ENCODE data around the gene MMP28.

DNA sequence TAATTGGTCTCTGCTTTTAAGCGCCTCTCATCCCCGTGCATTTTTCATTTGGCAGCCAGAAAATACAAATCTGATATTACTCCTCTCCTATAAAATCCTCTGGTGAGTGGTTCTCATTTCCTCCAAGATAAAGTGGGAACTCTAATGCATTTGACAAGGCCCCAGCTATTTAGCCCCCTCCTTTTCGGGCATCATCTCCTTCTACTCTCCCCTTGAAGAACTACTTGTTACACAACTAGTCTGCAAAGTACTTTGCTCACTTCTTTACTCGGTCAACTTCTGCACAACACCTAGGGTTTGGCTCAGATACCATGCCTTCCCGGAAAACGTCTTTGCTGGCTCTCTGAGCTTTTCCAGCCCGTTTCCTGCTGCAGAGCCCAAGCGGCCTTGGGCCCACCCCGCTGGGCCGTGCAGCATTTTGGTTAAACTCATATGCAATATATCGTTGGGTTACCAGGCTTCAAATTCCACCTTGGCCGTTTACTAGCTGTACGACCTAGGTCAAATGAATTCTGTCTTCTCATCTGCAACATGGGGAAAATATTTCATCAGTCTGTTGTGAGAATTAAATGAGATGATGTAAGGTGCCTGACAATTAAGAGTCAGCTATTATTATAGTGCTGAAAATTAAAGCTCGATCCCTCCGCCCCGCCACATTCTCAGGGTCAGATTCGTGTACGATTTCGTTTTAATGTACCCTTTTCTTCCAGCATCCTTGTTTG, 13.0 kb upstream of the MMP28 start:
- TF ChIP-seq, protein P1, sequence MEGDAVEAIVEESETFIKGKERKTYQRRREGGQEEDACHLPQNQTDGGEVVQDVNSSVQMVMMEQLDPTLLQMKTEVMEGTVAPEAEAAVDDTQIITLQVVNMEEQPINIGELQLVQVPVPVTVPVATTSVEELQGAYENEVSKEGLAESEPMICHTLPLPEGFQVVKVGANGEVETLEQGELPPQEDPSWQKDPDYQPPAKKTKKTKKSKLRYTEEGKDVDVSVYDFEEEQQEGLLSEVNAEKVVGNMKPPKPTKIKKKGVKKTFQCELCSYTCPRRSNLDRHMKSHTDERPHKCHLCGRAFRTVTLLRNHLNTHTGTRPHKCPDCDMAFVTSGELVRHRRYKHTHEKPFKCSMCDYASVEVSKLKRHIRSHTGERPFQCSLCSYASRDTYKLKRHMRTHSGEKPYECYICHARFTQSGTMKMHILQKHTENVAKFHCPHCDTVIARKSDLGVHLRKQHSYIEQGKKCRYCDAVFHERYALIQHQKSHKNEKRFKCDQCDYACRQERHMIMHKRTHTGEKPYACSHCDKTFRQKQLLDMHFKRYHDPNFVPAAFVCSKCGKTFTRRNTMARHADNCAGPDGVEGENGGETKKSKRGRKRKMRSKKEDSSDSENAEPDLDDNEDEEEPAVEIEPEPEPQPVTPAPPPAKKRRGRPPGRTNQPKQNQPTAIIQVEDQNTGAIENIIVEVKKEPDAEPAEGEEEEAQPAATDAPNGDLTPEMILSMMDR (conservative IDR thresholded peaks at IDR 0.05), result no peak
- TF ChIP-seq ZFX (IDR thresholded peaks at IDR 0.05), result no peak
